ENCODE data around the gene PHKG2. TPM values are rescaled to one million over a fixed set of nuclear protein-coding genes. Genes with fewer than 3 reads are reported as not detected.
"Not testable (repeated sequence)": the region's sequence is repeated elsewhere in the genome, so short reads cannot be mapped to it uniquely, and the experiment has no call there.

The PHKG2 gene
- 22.1 TPM for total RNA-seq
- 53.8 TPM for polyA plus RNA-seq
- long read RNA-seq, donor 1 = 0 reads
- long read RNA-seq, donor 2 = 0 reads
- long read RNA-seq, donor 3, full-length matches to known transcripts = 12 of 21 reads
- long read RNA-seq, donor 3, partial matches to known transcripts = 9 of 21 reads
- long read RNA-seq, donor 3, other reads (novel, unspliced or antisense) = 0 of 21 reads
- long read RNA-seq, donor 4, full-length matches to known transcripts = 4 of 4 reads
- long read RNA-seq, donor 4, partial matches to known transcripts = 0 of 4 reads
- long read RNA-seq, donor 4, other reads (novel, unspliced or antisense) = 0 of 4 reads
- long read RNA-seq, donor 5, full-length matches to known transcripts = 9 of 9 reads
- long read RNA-seq, donor 5, partial matches to known transcripts = 0 of 9 reads
- long read RNA-seq, donor 5, other reads (novel, unspliced or antisense) = 0 of 9 reads
- long read RNA-seq, donor 6, full-length matches to known transcripts = 4 of 4 reads
- long read RNA-seq, donor 6, partial matches to known transcripts = 0 of 4 reads
- long read RNA-seq, donor 6, other reads (novel, unspliced or antisense) = 0 of 4 reads
- long read RNA-seq, donor 7, full-length matches to known transcripts = 9 of 9 reads
- long read RNA-seq, donor 7, partial matches to known transcripts = 0 of 9 reads
- long read RNA-seq, donor 7, other reads (novel, unspliced or antisense) = 0 of 9 reads
- long read RNA-seq, donor 8, full-length matches to known transcripts = 1 of 1 reads
- long read RNA-seq, donor 8, partial matches to known transcripts = 0 of 1 reads
- long read RNA-seq, donor 8, other reads (novel, unspliced or antisense) = 0 of 1 reads
- long read RNA-seq, donor 9, full-length matches to known transcripts = 3 of 3 reads
- long read RNA-seq, donor 9, partial matches to known transcripts = 0 of 3 reads
- long read RNA-seq, donor 9, other reads (novel, unspliced or antisense) = 0 of 3 reads
- long read RNA-seq, donor 10, full-length matches to known transcripts = 6 of 6 reads
- long read RNA-seq, donor 10, partial matches to known transcripts = 0 of 6 reads
- long read RNA-seq, donor 10, other reads (novel, unspliced or antisense) = 0 of 6 reads

GRCh38 chr16:30747799-30748633, at the start of gene PHKG2:
Gene PHKG2 (plus strand): TSS chr16:30748425. CDS start chr16:30748821, 396 bp downstream.
- H3K4me3 ChIP-seq (ENCODE audit: low read length in 2 of 2) = peak within 1 kb of the TSS; percentile 58 to 90
- peaks cover 25 to 34% of the 10 kb centered on the region in 2 donors for H3K36me3 ChIP-seq (ENCODE audit: control insufficient read depth in 2 of 2, insufficient read depth in 2 of 2, low read length in 1 of 2)
- H3K4me1 ChIP-seq (ENCODE audit: control insufficient read depth in 2 of 2, insufficient read depth in 2 of 2, low read length in 2 of 2) = peaks cover 4 to 6% of the 10 kb centered on the region in 2 donors
- H3K27ac ChIP-seq (ENCODE audit: low read depth in 1 of 2, low read length in 1 of 2) = peak within 1 kb of the TSS; percentile 71 to 87
- DNase-seq (ENCODE audit: low read depth in 6 of 9, low spot score in 9 of 9) = peak; percentile 82 to 96 (median 90)
- H3K9me3 ChIP-seq (ENCODE audit: control insufficient read depth in 2 of 2, insufficient read depth in 1 of 2, low read length in 1 of 2) = no peaks in the 10 kb centered on the region
- no peaks in the 10 kb centered on the region for H3K27me3 ChIP-seq (ENCODE audit: control insufficient read depth in 2 of 2, insufficient read depth in 1 of 2, low read length in 1 of 2)
- WGBS = 4% methylated on average over 60 of the region's 60 CpGs

DNA sequence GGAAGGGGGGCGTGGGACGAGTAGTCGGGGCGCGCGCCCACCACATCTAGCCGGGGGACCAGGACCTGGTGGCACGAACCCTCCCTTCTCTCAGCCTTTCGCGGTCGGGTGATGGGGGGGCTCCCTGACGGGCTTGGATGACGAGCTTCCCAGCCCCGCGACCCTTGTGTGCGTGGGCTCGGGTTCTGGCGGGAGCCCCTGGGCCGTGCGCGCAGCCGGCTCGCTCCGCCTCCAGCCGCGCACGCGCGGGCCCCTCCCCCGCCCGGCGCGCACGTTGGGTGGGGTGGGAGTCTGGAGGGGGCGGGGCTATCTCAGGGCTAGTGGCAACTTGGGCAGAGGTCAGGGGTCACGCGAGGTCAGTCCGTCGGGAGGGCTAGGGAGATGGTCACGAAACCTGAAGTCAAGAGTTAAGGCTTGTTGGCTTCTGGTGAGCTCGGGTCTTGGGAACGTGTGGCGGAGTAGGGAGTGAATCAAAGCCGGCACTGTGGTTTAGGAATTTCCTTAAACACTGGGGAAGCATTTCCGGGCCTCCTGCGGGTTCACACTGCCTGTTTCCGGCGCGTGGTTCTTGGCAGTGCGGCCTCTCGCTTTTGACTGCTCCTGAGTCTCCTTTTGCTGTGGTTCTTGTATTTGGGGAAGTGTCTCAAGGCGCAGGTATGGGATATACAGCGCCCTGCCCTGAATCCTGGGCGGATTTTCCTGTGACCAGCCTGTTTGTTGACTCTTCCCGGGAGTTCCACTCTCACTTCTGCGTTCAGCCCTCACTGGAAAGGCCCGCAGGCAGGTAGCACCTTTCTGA, 49.2 kb upstream of the PHKG2 start, which contains the start of gene SRCAP:
SRCAP (plus strand) TSS at position 356 of the 799 bp plus-strand sequence. CDS start 1,654 bp downstream, outside the sequence.
- DNase-seq (ENCODE audit: low read depth in 6 of 9, low spot score in 9 of 9) = peak; percentile 64 to 90 (median 80)
- WGBS = under 1% methylated on average over 57 of the region's 57 CpGs
- Histone ChIP-seq H3K36me3 (ENCODE audit: control insufficient read depth in 2 of 2, insufficient read depth in 2 of 2, low read length in 1 of 2) (peaks cover 30 to 40% of the 10 kb centered on the region in 2 donors), H3K4me3 (ENCODE audit: low read length in 2 of 2) (peak within 1 kb of the TSS; percentile 79 to 96), H3K27me3 (ENCODE audit: control insufficient read depth in 2 of 2, insufficient read depth in 1 of 2, low read length in 1 of 2) (no peaks in the 10 kb centered on the region), H3K9me3 (ENCODE audit: control insufficient read depth in 2 of 2, insufficient read depth in 1 of 2, low read length in 1 of 2) (no peaks in the 10 kb centered on the region), H3K4me1 (ENCODE audit: control insufficient read depth in 2 of 2, insufficient read depth in 2 of 2, low read length in 2 of 2) (peaks cover 11 to 26% of the 10 kb centered on the region in 2 donors), H3K27ac (ENCODE audit: low read depth in 1 of 2, low read length in 1 of 2) (peak within 1 kb of the TSS; percentile 100)

GRCh38 chr16:30699615-30700099, 48.6 kb upstream of the PHKG2 start:
- DNase-seq (ENCODE audit: low read depth in 6 of 9, low spot score in 9 of 9) = no peak
- Histone ChIP-seq H3K27me3 (ENCODE audit: control insufficient read depth in 2 of 2, insufficient read depth in 1 of 2, low read length in 1 of 2) (no peaks in the 10 kb centered on the region), H3K4me3 (ENCODE audit: low read length in 2 of 2) (peak overlapping the region; percentile 79 to 96), H3K27ac (ENCODE audit: low read depth in 1 of 2, low read length in 1 of 2) (peak overlapping the region; percentile 100), H3K4me1 (ENCODE audit: control insufficient read depth in 2 of 2, insufficient read depth in 2 of 2, low read length in 2 of 2) (peaks cover 11 to 26% of the 10 kb centered on the region in 2 donors), H3K9me3 (ENCODE audit: control insufficient read depth in 2 of 2, insufficient read depth in 1 of 2, low read length in 1 of 2) (no peaks in the 10 kb centered on the region), H3K36me3 (ENCODE audit: control insufficient read depth in 2 of 2, insufficient read depth in 2 of 2, low read length in 1 of 2) (peaks cover 36 to 46% of the 10 kb centered on the region in 2 donors)
- WGBS = 68% methylated on average over 8 of the region's 8 CpGs

- H3K36me3 ChIP-seq (ENCODE audit: control insufficient read depth in 2 of 2, insufficient read depth in 2 of 2, low read length in 1 of 2) = peaks cover 45 to 54% of the 10 kb centered on the region in 2 donors
- H3K9me3 ChIP-seq (ENCODE audit: control insufficient read depth in 2 of 2, insufficient read depth in 1 of 2, low read length in 1 of 2) = no peaks in the 10 kb centered on the region
- DNase-seq (ENCODE audit: low read depth in 6 of 9, low spot score in 9 of 9) = no peak
Measured at GRCh38 chr16:30700491-30700890, 47.7 kb upstream of the PHKG2 start.

DNA sequence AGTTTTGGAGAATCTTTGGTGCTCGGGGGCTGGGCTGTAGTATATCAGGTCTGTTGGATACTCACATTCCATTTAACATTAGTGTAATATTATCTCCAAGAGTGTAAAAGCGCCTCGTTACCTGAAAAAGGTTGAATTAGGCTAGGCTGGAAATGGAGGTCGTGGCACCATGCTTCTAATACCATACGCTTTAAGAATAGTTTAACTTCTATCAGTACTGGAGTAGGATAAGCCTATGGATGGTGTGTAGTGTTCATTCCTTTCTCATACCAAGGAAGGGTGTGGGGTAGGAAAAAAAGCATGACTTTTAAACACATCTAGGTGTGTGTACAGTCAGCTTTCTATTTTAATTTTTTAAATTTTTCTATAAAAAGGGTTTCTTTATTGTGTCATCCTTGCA, 47.3 kb upstream of the PHKG2 start:
- peaks cover 49 to 58% of the 10 kb centered on the region in 2 donors for H3K36me3 ChIP-seq (ENCODE audit: control insufficient read depth in 2 of 2, insufficient read depth in 2 of 2, low read length in 1 of 2)
- no peak for DNase-seq (ENCODE audit: low read depth in 6 of 9, low spot score in 9 of 9)
- no peaks in the 10 kb centered on the region for H3K27me3 ChIP-seq (ENCODE audit: control insufficient read depth in 2 of 2, insufficient read depth in 1 of 2, low read length in 1 of 2)
- no peak overlapping the region for H3K4me3 ChIP-seq (ENCODE audit: low read length in 2 of 2)
- 95% methylated on average over 5 of the region's 5 CpGs for WGBS
- peaks cover 11 to 26% of the 10 kb centered on the region in 2 donors for H3K4me1 ChIP-seq (ENCODE audit: control insufficient read depth in 2 of 2, insufficient read depth in 2 of 2, low read length in 2 of 2)
- no peaks in the 10 kb centered on the region for H3K9me3 ChIP-seq (ENCODE audit: control insufficient read depth in 2 of 2, insufficient read depth in 1 of 2, low read length in 1 of 2)
- no peak overlapping the region for H3K27ac ChIP-seq (ENCODE audit: low read depth in 1 of 2, low read length in 1 of 2)

More at GRCh38 chr16:30700491-30700890, 47.7 kb upstream of the PHKG2 start:
- Histone ChIP-seq H3K4me1 (ENCODE audit: control insufficient read depth in 2 of 2, insufficient read depth in 2 of 2, low read length in 2 of 2) (peaks cover 11 to 26% of the 10 kb centered on the region in 2 donors), H3K27ac (ENCODE audit: low read depth in 1 of 2, low read length in 1 of 2) (no peak overlapping the region), H3K4me3 (ENCODE audit: low read length in 2 of 2) (no peak overlapping the region), H3K27me3 (ENCODE audit: control insufficient read depth in 2 of 2, insufficient read depth in 1 of 2, low read length in 1 of 2) (no peaks in the 10 kb centered on the region)
- WGBS = 98% methylated on average over 9 of the region's 9 CpGs

- DNase-seq (ENCODE audit: low read depth in 6 of 9, low spot score in 9 of 9); H3K27me3 ChIP-seq (ENCODE audit: control insufficient read depth in 2 of 2, insufficient read depth in 1 of 2, low read length in 1 of 2); H3K27ac ChIP-seq (ENCODE audit: low read depth in 1 of 2, low read length in 1 of 2); H3K9me3 ChIP-seq (ENCODE audit: control insufficient read depth in 2 of 2, insufficient read depth in 1 of 2, low read length in 1 of 2); H3K4me3 ChIP-seq (ENCODE audit: low read length in 2 of 2): not testable (repeated sequence)
- peaks cover 67 to 79% of the 10 kb centered on the region in 2 donors for H3K36me3 ChIP-seq (ENCODE audit: control insufficient read depth in 2 of 2, insufficient read depth in 2 of 2, low read length in 1 of 2)
- peaks cover 7 to 17% of the 10 kb centered on the region in 2 donors for H3K4me1 ChIP-seq (ENCODE audit: control insufficient read depth in 2 of 2, insufficient read depth in 2 of 2, low read length in 2 of 2)
- 98% methylated on average over 12 of the region's 12 CpGs for WGBS
Measured at GRCh38 chr16:30703071-30703470, 45.2 kb upstream of the PHKG2 start.

GRCh38 chr16:30703971-30704370, 44.3 kb upstream of the PHKG2 start:
- Histone ChIP-seq H3K27me3 (ENCODE audit: control insufficient read depth in 2 of 2, insufficient read depth in 1 of 2, low read length in 1 of 2) (no peaks in the 10 kb centered on the region), H3K36me3 (ENCODE audit: control insufficient read depth in 2 of 2, insufficient read depth in 2 of 2, low read length in 1 of 2) (peaks cover 76 to 87% of the 10 kb centered on the region in 2 donors), H3K9me3 (ENCODE audit: control insufficient read depth in 2 of 2, insufficient read depth in 1 of 2, low read length in 1 of 2) (no peaks in the 10 kb centered on the region), H3K4me1 (ENCODE audit: control insufficient read depth in 2 of 2, insufficient read depth in 2 of 2, low read length in 2 of 2) (peaks cover 7 to 17% of the 10 kb centered on the region in 2 donors), H3K27ac (ENCODE audit: low read depth in 1 of 2, low read length in 1 of 2) (no peak overlapping the region), H3K4me3 (ENCODE audit: low read length in 2 of 2) (no peak overlapping the region)
- DNase-seq (ENCODE audit: low read depth in 6 of 9, low spot score in 9 of 9) = no peak
- WGBS = 98% methylated on average over 10 of the region's 10 CpGs
